HepG2 (cell line): Measurements from ENCODE around the gene ANK3.

Experiments
- MYC ChIP-seq: sonication (generic); formaldehyde crosslinking; IDR thresholded peaks from 2 replicates; pipeline ENCODE4 v1.9.0; 2021; ENCODE audit warnings: missing genetic modification reagents, borderline replicate concordance
- MYNN ChIP-seq: sonication (generic); formaldehyde crosslinking; IDR thresholded peaks from 2 replicates; pipeline ENCODE4 v1.4.0; 2020; ENCODE audit warnings: mild to moderate bottlenecking, low read depth, missing genetic modification reagents
- NFIC ChIP-seq: IDR thresholded peaks from 2 replicates; pipeline ENCODE4 v1.6.1; 2012; ENCODE audit warnings: mild to moderate bottlenecking, low read length, inconsistent platforms
- NFKB2 ChIP-seq: sonication (generic); formaldehyde crosslinking; IDR thresholded peaks from 2 replicates; pipeline ENCODE4 v1.4.0; 2020; ENCODE audit warnings: missing genetic modification reagents, borderline replicate concordance
- POLR2A ChIP-seq, 2 experiments: IDR thresholded peaks; 2 replicates each; pipeline ENCODE4 v1.6.1; 2011; ENCODE audit warnings: low read depth in 2 of 2, low read length in 2 of 2, mild to moderate bottlenecking in 1 of 2, moderate library complexity in 1 of 2; ENCODE audit not compliant: insufficient read depth in 1 of 2
- TF ChIP-seq, protein P1 (sequence below): sonication (generic); formaldehyde crosslinking; IDR thresholded peaks from 2 replicates; pipeline ENCODE4 v1.5.0; 2020; ENCODE audit warnings: mild to moderate bottlenecking, missing genetic modification reagents, moderate library complexity

DNA sequence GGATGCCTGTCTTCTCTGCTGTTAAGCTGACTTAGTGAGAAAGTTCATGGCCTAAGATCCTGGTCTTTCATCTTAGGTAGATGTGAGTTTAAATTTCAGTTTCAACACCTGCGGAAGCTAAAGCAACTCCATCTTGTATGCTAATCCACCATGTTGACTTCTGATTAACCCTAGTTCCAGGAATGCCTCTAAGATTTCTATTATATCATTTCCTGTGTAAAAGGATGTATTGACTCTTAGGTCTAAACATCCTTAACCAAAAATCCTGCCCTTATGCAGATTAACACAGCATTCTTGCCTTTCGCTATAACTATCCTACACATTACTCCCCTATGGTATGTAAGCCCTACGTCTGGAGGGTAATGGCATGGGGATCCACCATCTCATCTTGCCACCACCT is 388.9 kb downstream of the ANK3 start:
- TF ChIP-seq MYC (CRISPR knock-in tag) (no peak), NFKB2 (CRISPR knock-in tag) (no peak), POLR2A (IDR thresholded peaks at IDR 0.05; ENCODE audit: insufficient read depth in 1 of 2, low read depth in 2 of 2, low read length in 2 of 2) (no peak), MYNN (CRISPR knock-in tag) (no peak), NFIC (no peak)
- TF ChIP-seq, protein P1, sequence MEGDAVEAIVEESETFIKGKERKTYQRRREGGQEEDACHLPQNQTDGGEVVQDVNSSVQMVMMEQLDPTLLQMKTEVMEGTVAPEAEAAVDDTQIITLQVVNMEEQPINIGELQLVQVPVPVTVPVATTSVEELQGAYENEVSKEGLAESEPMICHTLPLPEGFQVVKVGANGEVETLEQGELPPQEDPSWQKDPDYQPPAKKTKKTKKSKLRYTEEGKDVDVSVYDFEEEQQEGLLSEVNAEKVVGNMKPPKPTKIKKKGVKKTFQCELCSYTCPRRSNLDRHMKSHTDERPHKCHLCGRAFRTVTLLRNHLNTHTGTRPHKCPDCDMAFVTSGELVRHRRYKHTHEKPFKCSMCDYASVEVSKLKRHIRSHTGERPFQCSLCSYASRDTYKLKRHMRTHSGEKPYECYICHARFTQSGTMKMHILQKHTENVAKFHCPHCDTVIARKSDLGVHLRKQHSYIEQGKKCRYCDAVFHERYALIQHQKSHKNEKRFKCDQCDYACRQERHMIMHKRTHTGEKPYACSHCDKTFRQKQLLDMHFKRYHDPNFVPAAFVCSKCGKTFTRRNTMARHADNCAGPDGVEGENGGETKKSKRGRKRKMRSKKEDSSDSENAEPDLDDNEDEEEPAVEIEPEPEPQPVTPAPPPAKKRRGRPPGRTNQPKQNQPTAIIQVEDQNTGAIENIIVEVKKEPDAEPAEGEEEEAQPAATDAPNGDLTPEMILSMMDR (CRISPR knock-in tag) = no peak
